ENCODE data around the gene LRRC26.
"Not testable (repeated sequence)": the region's sequence is repeated elsewhere in the genome, so short reads cannot be mapped to it uniquely, and the experiment has no call there.

LRRC26 gene

DNA sequence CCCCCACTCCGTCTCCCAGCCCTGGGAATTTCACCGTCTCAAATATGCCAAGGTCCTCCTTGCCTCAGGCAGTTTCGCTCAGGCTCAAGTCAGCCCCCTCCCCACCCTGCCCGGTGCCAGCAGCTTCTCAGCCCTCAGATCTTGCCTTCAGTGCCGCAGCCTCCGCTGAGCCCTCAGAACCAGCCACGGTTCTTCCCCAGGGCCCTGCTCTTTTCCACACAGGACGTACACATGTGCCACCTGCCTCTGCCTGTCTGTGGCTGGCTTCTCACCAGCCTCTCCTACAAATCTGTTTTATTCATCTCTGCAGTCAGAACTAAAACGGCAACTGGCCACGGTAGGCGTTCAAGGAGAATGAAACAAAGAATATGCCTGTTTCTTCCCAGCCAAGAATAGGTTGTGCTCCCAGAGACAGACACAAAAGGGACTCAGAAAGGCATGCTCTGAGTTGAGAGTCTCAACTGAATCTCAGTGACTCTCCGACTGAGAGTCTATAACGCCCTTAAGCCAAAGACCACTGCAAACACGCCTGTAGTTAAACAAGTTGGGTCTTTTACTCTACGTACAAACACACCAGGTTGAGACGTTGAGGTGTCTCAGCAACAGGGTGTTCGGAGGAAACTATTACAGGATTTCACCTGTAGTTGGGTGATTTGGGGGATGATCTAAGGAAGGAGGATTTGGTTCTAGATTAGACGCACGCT lies 41.5 kb downstream of the LRRC26 start:
- H3K4me3 ChIP-seq (replicated peaks; ENCODE audit: low read depth, low read length), result peak overlapping the region; percentile 79
- DNase-seq (ENCODE audit: extremely low read depth, low read depth), result no peak
- TF ChIP-seq, protein P1, sequence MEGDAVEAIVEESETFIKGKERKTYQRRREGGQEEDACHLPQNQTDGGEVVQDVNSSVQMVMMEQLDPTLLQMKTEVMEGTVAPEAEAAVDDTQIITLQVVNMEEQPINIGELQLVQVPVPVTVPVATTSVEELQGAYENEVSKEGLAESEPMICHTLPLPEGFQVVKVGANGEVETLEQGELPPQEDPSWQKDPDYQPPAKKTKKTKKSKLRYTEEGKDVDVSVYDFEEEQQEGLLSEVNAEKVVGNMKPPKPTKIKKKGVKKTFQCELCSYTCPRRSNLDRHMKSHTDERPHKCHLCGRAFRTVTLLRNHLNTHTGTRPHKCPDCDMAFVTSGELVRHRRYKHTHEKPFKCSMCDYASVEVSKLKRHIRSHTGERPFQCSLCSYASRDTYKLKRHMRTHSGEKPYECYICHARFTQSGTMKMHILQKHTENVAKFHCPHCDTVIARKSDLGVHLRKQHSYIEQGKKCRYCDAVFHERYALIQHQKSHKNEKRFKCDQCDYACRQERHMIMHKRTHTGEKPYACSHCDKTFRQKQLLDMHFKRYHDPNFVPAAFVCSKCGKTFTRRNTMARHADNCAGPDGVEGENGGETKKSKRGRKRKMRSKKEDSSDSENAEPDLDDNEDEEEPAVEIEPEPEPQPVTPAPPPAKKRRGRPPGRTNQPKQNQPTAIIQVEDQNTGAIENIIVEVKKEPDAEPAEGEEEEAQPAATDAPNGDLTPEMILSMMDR (IDR thresholded peaks at IDR 0.05; ENCODE audit: low read depth, low read length, missing control alignments), result no peak

DNA sequence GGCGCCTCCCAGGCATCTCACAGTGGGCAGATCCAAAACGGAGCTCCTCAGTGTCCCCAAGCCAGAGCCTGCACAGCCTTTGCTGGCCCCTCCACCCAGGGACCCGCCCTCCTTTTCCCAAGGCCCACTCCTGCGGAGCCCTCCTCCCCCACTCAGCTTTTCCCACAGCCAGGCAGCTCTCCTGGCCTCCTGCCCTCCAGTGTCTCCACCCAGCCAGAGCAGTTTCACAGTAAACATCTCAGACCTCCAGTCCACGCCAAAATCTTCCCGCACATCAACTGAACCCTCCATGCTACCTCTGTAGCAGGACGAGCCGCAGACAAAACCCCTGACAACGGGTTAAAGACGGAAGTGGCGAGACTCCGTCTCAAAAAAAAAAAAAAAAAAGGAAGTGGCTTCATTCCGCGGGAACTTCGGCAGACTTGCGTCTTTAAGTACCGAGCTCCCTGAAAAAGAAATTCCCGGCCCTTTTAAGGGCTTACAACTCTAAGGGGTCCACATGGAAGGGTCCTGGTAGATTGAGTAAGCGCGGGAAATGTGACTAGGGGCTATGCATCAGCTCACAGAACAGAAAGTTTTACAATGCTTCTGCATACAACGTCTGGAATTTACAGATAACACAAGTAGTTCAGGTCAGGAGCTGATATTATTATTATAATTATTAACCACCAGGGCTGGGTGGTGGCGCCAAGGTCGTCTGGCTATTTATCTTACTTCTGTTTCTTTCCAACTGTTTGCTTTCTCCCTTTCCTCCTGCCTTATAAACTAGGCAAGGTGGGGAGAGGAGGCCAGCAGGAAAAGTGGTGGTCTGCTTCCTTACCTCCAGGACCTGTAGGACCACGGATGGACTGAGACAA lies 42.3 kb downstream of the LRRC26 start:
- no peak for DNase-seq (ENCODE audit: extremely low read depth, low read depth)
- peak overlapping the region; percentile 79 for H3K4me3 ChIP-seq (replicated peaks; ENCODE audit: low read depth, low read length)
- TF ChIP-seq, protein P1 (IDR thresholded peaks at IDR 0.05; ENCODE audit: low read depth, low read length, missing control alignments), result no peak

DNA sequence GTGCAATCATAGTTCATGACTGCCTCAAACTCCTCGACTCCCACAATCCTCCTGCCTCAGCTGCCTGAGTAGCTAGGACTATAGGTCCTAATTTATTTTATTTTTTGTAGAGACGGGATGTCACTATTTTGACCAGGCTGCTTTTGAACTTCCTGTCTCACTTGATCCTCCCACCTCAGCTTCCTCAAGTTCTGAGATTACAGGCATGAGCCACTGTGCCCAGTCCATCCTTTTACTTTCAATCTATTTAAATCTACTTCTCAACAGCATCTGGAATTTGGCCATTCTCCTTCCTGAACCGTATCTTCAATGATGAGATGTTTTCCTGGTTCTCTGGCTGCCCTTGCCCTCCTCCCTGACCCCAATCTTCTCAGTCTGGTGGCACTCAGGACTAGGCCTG lies 43.1 kb downstream of the LRRC26 start:
- no peak overlapping the region for H3K4me3 ChIP-seq (replicated peaks; ENCODE audit: low read depth, low read length)
- no peak for DNase-seq (ENCODE audit: extremely low read depth, low read depth)
- TF ChIP-seq, protein P1 (IDR thresholded peaks at IDR 0.05; ENCODE audit: low read depth, low read length, missing control alignments), result no peak

DNA sequence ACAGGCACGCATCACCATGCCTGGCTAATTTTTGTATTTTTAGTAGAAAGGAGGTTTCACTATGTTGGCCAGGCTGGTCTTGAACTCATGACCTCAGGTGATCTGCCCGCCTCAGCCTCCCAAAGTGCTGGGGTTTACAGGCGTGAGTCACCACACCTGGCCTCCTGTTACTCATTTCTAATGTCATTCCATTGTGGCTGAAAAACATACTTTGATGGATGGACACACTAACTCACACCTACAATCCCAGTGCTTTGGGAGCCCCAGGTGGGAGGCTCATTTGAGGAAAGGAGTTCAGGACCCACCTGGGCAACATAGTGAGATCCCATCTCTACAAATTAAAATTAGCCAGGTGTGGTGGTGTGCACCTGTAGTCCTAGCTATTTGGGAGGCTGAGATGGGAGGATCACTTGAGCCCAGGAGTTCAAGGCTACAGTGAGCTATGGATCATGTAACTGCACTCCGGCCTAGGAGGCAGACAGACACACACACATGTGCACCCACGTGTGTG lies 45.8 kb downstream of the LRRC26 start:
- not testable (repeated sequence) for H3K4me3 ChIP-seq (replicated peaks; ENCODE audit: low read depth, low read length); DNase-seq (ENCODE audit: extremely low read depth, low read depth)

DNA sequence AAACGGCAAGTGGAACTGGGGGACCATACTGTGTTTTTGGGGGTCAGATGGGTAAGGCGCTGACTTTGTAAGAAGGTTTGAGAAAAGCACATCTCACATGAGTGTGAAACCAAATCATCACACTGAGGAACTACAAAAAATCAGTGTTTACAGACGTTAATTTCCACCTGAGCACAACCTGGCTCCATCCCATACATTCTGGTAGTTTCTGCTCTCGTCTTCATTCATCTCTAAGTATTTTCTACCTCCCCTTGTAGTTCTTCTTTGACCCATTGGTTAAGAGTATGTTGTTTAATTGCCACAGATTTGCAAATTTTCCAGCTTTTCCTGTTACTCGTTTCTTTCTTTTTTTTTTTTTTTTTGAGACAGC lies 46.4 kb downstream of the LRRC26 start:
- H3K4me3 ChIP-seq (replicated peaks; ENCODE audit: low read depth, low read length), result no peak overlapping the region
- DNase-seq (ENCODE audit: extremely low read depth, low read depth), result no peak
- TF ChIP-seq, protein P1 (IDR thresholded peaks at IDR 0.05; ENCODE audit: low read depth, low read length, missing control alignments), result no peak

DNA sequence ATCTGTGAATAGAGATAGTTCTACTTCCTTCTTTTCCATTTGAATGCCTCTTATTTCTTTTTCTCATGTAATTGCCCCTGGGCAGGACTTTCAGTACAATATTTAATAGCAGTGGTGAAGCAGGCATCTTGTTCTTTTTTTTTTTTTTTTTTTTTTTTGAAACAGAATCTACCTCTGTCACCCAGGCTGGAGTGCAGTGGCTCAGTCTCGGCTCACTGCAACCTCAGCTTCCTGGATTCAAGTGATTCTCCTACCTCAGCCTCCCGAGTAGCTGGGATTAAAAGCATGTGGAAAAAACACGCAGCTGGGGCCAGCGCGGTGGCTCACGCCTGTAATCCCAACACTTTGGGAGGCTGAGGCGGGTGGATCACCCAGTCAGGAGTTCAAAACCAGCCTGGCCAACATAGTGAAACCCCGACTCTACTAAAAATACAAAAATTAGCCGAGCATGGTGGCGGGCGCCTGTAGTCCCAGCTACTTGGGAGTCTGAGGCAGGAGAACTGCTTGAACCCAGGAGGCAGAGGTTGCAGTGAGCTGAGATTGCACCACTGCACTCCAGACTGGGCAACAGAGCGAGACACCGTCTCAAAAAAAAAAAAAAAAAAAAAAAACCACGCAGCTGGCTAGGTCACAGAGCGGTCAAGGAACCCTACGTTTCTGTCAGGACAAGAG lies 46.9 kb downstream of the LRRC26 start:
- not testable (repeated sequence) for H3K4me3 ChIP-seq (replicated peaks; ENCODE audit: low read depth, low read length); DNase-seq (ENCODE audit: extremely low read depth, low read depth)

DNA sequence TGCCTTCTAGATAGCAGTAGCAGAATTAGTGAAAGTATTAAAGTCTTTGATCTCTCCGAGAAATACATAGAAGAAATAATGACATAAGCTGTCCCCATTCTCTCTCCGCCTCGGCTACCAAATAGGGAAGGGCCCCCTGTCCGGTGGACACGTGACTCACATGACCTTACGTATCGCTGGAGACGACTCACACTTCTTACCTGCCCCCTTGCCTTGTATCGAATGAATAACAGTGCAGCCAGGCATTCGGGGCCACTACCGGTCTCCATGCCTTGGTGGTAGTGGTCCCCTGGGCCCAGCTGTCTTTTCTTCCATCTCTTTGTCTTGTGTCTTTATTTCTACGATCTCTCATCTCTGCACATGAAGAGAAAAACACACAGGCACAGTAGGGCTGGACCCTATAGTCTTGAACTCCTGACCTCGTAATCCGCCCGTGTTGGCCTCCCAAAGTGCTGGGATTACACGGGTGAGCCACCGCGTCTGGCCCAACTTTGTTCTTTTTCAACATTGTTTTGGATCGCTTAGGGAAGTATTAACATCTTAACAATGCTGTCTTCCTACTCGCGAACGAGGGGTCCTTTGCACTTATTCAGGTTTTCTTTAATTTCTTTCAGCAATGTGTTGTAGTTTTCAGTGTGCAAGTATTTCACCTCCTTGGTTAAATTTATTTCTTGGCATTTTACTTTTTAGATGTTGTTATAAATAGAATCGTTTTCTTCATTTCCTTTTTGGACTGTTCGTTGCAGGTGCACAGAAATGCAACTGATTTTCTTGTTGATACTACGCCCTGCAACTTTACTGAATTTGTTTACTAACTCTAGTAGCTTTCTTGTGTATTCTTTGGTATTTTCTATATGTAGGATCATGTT lies 47.7 kb downstream of the LRRC26 start:
- H3K4me3 ChIP-seq (replicated peaks; ENCODE audit: low read depth, low read length); DNase-seq (ENCODE audit: extremely low read depth, low read depth): not testable (repeated sequence)
